LNCaP clone FGC (cell line): ENCODE results near the gene SNX14.
A peak's percentile ranks its signal among the peaks of the same experiment; 100 is the strongest.

ENCODE experiments used
- DNase-seq: peaks from one replicate; pipeline ENCODE4 v3.0.0-alpha.2; 2011; ENCODE audit warnings: low read depth
- H3K4me3 ChIP-seq: 2 replicates; pipeline ENCODE4 v1.5.1; 2011; ENCODE audit warnings: mild to moderate bottlenecking, low read depth, low read length, control low read depth
- TF ChIP-seq, protein P1 (sequence below): IDR thresholded peaks from 2 replicates; pipeline ENCODE4 v1.5.1; 2012; ENCODE audit warnings: mild to moderate bottlenecking; ENCODE audit not compliant: control insufficient read depth, insufficient read depth; ENCODE audit errors: extremely low read depth

SNX14 gene

DNA sequence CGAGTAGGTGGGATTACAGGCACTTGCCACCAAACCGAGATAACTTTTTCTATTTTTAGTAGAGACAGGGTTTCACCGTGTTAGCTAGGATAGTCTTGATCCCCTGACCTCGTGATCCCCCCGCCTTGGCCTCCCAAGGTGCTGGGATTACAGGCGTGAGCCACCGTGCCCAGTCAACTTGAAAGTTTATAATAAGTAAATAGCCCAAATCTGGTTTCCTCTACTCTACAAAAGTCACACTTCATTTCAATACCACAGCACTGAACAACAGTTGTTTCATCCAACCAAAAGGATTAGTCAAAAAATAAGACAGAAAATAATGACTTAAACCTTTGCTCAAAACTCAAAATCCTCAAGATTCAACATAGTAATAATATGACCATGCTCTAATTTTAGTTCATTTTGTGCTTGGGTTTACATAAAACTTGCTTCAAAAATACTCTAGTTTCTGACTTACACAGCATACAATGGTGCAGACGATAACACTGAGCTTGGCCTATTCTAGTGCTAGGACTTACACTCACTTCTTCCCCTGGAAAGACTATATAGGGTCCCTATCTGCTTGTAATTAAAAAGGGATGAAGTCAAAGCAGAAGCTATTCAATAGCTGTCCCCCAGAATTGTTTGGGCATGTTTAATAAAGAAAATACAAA is 87.1 kb downstream of the SNX14 start:
- TF ChIP-seq, protein P1, sequence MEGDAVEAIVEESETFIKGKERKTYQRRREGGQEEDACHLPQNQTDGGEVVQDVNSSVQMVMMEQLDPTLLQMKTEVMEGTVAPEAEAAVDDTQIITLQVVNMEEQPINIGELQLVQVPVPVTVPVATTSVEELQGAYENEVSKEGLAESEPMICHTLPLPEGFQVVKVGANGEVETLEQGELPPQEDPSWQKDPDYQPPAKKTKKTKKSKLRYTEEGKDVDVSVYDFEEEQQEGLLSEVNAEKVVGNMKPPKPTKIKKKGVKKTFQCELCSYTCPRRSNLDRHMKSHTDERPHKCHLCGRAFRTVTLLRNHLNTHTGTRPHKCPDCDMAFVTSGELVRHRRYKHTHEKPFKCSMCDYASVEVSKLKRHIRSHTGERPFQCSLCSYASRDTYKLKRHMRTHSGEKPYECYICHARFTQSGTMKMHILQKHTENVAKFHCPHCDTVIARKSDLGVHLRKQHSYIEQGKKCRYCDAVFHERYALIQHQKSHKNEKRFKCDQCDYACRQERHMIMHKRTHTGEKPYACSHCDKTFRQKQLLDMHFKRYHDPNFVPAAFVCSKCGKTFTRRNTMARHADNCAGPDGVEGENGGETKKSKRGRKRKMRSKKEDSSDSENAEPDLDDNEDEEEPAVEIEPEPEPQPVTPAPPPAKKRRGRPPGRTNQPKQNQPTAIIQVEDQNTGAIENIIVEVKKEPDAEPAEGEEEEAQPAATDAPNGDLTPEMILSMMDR = no peak
- no peak for DNase-seq

DNA sequence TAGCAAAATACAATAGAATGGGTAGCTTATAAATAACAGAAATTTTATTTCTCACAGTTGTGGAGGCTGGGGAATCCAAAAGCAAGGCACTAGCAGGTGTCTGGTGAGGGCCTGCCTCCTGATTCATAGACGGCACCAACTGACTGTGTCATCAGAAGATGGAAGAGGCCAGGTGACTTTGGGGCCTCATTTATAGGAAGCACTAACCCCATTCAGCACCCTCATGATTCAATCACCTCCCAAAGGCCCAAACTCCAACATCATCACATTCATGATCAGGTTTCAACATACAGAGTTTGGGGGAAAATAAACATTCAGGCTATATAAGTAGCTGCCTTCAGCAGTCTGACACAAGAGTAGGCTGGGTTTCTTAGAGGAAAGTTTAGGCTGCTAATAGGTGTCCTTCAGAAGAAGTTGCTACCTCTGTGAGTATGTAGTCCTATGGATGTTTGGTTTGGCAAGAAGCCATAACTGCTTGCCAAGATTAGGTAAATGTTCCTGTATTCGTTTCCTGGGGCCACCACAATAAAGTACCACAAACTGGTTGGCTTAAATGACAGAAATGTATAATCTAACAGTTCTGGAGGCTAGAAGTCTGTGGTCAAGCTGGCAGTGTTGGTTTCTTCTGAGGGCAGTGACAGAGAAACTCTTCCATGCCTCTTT is 94.9 kb downstream of the SNX14 start:
- H3K4me3 ChIP-seq = no peak overlapping the region
- DNase-seq = peak; percentile 91
- TF ChIP-seq, protein P1 = no peak

More for the DNA sequence above, 87.1 kb downstream of the SNX14 start:
- H3K4me3 ChIP-seq = no peak overlapping the region

DNA sequence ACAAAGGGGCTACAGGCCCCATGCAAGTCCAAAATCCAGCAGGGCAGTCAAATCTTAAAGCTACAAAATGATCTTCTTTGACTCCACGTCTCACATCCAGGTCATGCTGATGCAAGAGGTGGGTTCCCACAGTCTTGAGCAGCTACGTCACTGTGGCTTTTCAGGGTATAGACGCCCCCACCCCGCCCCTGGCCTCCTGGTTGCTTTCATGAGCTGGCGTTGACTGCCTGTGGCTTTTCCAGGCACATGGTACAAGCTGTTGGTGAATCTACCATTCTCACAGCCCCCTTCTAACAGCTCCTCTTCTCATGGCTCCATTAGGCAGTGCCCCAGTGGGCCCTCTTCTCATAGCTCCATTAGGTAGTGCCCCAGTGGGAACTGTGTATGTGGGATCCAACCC is 96.8 kb downstream of the SNX14 start:
- DNase-seq = no peak
- TF ChIP-seq, protein P1 = no peak
- H3K4me3 ChIP-seq = no peak overlapping the region

DNA sequence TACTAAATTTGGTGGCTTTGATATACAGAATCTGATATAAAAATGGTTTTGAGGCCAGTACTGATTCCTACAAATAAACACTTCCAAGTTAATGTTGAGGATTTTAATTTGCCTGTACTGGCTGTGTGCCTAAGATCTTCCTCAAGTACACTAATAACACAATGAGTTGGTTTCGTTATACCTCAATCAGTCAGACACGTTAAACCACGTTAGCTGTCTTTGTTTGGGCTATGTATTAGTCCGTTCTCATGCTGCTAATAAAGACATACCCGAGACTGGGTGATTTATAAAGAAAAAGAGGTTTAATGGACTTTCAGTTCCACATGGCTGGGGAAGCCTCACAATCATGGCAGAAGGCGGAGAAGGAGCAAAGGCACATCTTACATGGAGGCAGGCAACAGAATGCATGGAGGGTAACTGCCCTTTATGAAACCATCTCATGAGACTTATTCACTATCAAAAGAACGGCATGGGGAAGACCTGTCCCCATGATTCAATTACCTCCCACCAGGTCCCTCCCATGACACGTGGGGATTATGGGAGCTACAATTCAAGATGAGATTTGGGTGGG is 97.6 kb downstream of the SNX14 start:
- no peak for DNase-seq
- H3K4me3 ChIP-seq = no peak overlapping the region
- TF ChIP-seq, protein P1 = no peak

DNA sequence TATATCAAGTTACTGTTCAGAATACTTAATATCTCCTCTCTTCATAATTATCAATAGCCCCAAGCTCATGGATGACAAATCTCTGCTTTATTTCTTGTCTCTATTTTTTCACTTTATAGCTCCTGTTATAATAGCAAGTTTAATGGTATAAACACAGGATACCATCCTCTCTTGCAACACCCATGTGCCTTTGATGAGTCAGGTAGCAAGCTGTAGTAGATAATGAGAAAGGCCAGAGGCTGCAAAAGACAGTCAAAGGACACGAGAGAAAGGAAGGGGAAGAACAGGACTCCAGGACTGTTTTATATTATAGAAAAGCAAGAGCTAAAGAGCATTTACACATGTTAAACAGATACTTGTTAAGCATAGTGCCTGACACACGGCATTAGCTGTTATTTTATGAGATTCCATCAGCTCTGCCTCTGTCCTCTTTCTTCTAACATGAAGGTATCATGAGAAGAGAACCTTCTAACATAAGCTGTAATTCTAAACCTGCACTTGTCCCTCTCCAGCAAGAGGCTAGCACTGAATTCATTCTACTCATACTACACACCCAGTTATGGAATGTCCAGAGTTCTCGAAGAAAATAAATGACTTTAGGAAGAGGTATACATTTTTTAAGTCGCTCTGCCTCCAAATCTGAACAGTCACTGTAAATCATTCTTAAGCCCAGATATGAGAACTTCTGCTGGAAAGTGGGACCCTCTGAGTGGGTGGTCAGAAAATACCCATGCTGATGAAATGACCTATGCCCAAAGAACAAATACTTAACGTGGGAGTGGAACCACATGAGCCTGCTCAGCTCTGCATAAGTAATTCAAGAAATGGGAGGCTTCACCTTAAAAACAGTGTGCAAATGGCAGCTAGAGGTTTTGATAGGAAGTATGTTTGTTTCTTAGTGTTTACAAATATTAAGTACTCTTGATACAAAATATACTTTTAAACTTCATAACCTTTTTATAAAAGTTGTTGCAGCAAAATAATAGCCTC is 98.8 kb downstream of the SNX14 start:
- H3K4me3 ChIP-seq = no peak overlapping the region
- TF ChIP-seq, protein P1 = no peak
- DNase-seq = no peak

DNA sequence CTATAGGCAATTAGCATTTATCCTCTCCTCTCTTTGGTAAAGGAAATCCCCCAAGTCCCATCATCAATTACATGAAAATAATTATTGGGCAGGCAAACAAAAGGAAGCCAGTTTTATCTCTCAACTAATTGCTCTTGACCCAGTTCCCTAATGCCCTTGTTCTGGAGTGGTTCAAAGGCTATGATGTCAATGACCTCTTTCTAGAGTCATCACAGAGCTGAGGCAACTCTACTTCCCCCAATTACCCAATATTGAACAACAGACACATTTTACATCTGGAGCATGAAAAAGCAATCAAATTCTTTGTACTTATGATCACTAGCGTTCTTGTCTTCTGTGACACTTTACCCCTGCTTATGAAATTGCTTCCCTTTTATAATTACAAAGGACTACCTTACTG is 100.3 kb downstream of the SNX14 start:
- TF ChIP-seq, protein P1 = no peak
- no peak overlapping the region for H3K4me3 ChIP-seq
- no peak for DNase-seq
